ENCODE results near the gene MYL3. TPM values are rescaled to one million over a fixed set of nuclear protein-coding genes. Genes with fewer than 3 reads are reported as not detected.

The MYL3 gene
- total and polyA plus RNA-seq, 2 of the 4 experiments (the other 2 are of a cell fraction) = 0.09 TPM; not detected in 1

- Histone ChIP-seq H4K91ac (ENCODE audit: insufficient read depth, low read depth, low read length) (no peak overlapping the region), H2BK120ac (ENCODE audit: low read depth, low read length) (no peak overlapping the region), H3K9me1 (ENCODE audit: insufficient read depth, low read length) (0 out of 2 replicates have a peak, but pooled peaks cover 3% of the 10 kb centered on the region), H3K4ac (ENCODE audit: low read depth, low read length) (no peak overlapping the region), H2AK9ac (replicated peaks; ENCODE audit: low read depth, low read length, poor library complexity) (no peak overlapping the region), H3K4me3 (ENCODE audit: insufficient read depth, low read depth, low read length) (no peak overlapping the region), H4K8ac (ENCODE audit: low read depth in 2 of 2, low read length in 2 of 2) (no peak overlapping the region), H2AK5ac (ENCODE audit: low read depth, low read length) (no peak overlapping the region), H2BK5ac (ENCODE audit: low read depth, low read length, poor library complexity, severe bottlenecking) (no peak overlapping the region), H3K56ac (ENCODE audit: extremely low read depth, insufficient read depth, low read length) (no peak overlapping the region), H3K9me3 (ENCODE audit: control insufficient read depth, insufficient read depth, low read length) (no peaks in the 10 kb centered on the region), H3K4me1 (ENCODE audit: control insufficient read depth, insufficient read depth, low read length) (no peaks in the 10 kb centered on the region), H2BK15ac (ENCODE audit: low read depth, low read length) (no peak overlapping the region), H3K27ac (ENCODE audit: insufficient read depth, low read length) (no peak overlapping the region), H2AFZ (replicated peaks; ENCODE audit: low read length, poor library complexity) (peak overlapping the region; percentile 19), H3K4me2 (ENCODE audit: low read depth, low read length) (no peak overlapping the region), H3K23ac (ENCODE audit: low read depth, low read length) (no peak overlapping the region), H3K9ac (ENCODE audit: low read depth, low read length) (no peak overlapping the region), H3K36me3 (ENCODE audit: control insufficient read depth, insufficient read depth, low read length) (no peaks in the 10 kb centered on the region), H2BK20ac (ENCODE audit: low read depth, low read length) (no peak overlapping the region), H3K18ac (ENCODE audit: low read depth, low read length) (no peak overlapping the region), H3K27me3 (ENCODE audit: control insufficient read depth, insufficient read depth, low read length) (peaks cover 48% of the 10 kb centered on the region), H4K20me1 (ENCODE audit: insufficient read depth, low read length) (no peaks in the 10 kb centered on the region), H3K14ac (replicated peaks; ENCODE audit: low read depth, low read length) (no peak overlapping the region), H3K79me1 (ENCODE audit: low read depth in 1 of 2, low read length in 2 of 2) (no peaks in the 10 kb centered on the region), H4K5ac (ENCODE audit: low read depth, low read length) (no peak overlapping the region)
- no CpG with 5 or more reads among the region's 18 CpGs for WGBS, 2 experiments (ENCODE audit: extremely low coverage in 2 of 2, insufficient read length in 1 of 2)
- ATAC-seq (ENCODE audit: low read depth) = no peak
- intact Hi-C loops (cut with micrococcal nuclease) (no loop called here), dilution Hi-C loops (cut with HindIII; ENCODE audit: low sequenced_read_pairs, unreplicated experiment) (no loop called here), in situ Hi-C loops (cut with MboI; ENCODE audit: low sequenced_read_pairs) (no loop called here)
- no peak for DNase-seq
- TF ChIP-seq FOS (IDR thresholded peaks at IDR 0.05; ENCODE audit: low read depth, low read length) (no peak), MAZ (IDR thresholded peaks at IDR 0.05; ENCODE audit: borderline replicate concordance, low read depth, low read length) (no peak), MXI1 (IDR thresholded peaks at IDR 0.05; ENCODE audit: borderline replicate concordance, low read depth, low read length) (no peak), ELK1 (IDR thresholded peaks at IDR 0.05; ENCODE audit: borderline replicate concordance, low read depth, low read length) (no peak), MAFK (IDR thresholded peaks at IDR 0.05; ENCODE audit: low read depth, low read length) (no peak), POLR2A (IDR thresholded peaks at IDR 0.05; ENCODE audit: low read depth, low read length) (no peak), RCOR1 (IDR thresholded peaks at IDR 0.05; ENCODE audit: insufficient replicate concordance, low read length) (no peak), CHD1 (IDR thresholded peaks at IDR 0.05; ENCODE audit: low read depth, low read length) (no peak)
- TF ChIP-seq, protein P1, sequence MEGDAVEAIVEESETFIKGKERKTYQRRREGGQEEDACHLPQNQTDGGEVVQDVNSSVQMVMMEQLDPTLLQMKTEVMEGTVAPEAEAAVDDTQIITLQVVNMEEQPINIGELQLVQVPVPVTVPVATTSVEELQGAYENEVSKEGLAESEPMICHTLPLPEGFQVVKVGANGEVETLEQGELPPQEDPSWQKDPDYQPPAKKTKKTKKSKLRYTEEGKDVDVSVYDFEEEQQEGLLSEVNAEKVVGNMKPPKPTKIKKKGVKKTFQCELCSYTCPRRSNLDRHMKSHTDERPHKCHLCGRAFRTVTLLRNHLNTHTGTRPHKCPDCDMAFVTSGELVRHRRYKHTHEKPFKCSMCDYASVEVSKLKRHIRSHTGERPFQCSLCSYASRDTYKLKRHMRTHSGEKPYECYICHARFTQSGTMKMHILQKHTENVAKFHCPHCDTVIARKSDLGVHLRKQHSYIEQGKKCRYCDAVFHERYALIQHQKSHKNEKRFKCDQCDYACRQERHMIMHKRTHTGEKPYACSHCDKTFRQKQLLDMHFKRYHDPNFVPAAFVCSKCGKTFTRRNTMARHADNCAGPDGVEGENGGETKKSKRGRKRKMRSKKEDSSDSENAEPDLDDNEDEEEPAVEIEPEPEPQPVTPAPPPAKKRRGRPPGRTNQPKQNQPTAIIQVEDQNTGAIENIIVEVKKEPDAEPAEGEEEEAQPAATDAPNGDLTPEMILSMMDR (conservative IDR thresholded peaks at IDR 0.05; ENCODE audit: low read depth, low read length) = no peak
- TF ChIP-seq, protein P2, sequence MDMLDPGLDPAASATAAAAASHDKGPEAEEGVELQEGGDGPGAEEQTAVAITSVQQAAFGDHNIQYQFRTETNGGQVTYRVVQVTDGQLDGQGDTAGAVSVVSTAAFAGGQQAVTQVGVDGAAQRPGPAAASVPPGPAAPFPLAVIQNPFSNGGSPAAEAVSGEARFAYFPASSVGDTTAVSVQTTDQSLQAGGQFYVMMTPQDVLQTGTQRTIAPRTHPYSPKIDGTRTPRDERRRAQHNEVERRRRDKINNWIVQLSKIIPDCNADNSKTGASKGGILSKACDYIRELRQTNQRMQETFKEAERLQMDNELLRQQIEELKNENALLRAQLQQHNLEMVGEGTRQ (IDR thresholded peaks at IDR 0.05; ENCODE audit: low read depth, low read length) = no peak
- ChIA-PET POLR2A (ENCODE audit: unreplicated experiment) (no interaction called here), CTCF (interaction anchor here (1.7 kb wide), 1 partner anchor 8 kb away, joined by 6 read pairs; no protein-coding TSS in a partner anchor)
- no TSS peak for BruUV-seq (replicated peaks)
Measured at GRCh38 chr3:46874430-46874829, 11.2 kb upstream of the MYL3 start.
